GM12872 (cell line): Measurements from ENCODE around the gene RAPGEF2.

Source experiments
- TF ChIP-seq, protein P1 (sequence below): IDR thresholded peaks from 3 replicates; pipeline ENCODE4 v1.5.1; 2011; ENCODE audit warnings: low read depth, mild to moderate bottlenecking, low read length, moderate library complexity; ENCODE audit not compliant: insufficient read depth

The RAPGEF2 gene

DNA sequence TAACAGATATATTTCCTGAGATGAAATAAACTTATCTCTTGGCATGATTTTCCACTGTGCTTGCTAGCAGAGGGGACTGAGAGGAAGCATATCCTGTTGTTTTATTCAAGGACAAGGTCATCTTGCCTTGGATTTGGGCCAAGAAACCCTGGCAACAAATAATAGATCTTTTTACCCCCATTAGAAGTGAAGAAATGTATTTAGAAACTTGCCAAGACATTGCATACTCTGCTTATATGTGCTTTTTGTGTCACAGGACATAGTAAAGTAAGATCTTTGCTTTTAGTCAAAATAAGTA lies 170.2 kb downstream of the RAPGEF2 start:
- TF ChIP-seq, protein P1, sequence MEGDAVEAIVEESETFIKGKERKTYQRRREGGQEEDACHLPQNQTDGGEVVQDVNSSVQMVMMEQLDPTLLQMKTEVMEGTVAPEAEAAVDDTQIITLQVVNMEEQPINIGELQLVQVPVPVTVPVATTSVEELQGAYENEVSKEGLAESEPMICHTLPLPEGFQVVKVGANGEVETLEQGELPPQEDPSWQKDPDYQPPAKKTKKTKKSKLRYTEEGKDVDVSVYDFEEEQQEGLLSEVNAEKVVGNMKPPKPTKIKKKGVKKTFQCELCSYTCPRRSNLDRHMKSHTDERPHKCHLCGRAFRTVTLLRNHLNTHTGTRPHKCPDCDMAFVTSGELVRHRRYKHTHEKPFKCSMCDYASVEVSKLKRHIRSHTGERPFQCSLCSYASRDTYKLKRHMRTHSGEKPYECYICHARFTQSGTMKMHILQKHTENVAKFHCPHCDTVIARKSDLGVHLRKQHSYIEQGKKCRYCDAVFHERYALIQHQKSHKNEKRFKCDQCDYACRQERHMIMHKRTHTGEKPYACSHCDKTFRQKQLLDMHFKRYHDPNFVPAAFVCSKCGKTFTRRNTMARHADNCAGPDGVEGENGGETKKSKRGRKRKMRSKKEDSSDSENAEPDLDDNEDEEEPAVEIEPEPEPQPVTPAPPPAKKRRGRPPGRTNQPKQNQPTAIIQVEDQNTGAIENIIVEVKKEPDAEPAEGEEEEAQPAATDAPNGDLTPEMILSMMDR = no peak

DNA sequence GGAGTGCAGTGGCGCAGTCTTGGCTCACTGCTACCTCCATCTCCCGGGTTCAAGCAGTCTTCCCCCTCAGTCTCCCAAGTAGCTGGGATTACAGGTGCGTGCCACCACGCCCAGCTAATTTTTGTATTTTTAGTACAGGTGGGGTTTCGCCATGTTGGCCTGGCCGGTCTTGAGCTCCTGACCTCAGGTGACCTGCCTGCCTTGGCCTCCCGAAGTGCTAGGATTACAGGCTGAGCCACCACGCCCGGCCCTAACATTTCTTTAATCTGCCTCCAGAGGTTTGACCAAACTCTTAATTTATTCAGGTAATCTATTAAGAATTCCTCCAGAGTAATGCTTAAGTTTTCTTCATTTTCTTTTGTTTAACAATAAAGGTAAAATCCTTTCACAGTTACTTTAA lies 171.0 kb downstream of the RAPGEF2 start:
- TF ChIP-seq, protein P1 = no peak

DNA sequence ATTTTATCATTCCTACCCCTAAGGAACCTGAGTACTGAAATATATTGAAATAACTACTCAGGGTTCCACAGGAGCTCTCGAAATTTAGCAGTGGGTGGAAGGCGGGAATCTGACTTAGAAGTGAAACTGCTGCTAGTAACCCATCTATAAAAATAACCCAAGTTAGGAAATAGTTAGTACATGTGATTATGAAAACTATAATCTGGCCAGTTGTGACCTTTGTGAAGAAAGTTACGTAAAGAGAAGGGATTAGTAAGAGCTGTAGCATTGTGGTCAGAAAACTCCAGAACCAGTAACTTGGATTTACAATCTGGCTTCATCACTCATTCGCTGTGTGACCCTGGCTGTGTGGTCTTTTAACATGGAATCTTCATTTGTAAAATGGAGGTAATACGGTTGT lies 175.5 kb downstream of the RAPGEF2 start:
- TF ChIP-seq, protein P1 = no peak

DNA sequence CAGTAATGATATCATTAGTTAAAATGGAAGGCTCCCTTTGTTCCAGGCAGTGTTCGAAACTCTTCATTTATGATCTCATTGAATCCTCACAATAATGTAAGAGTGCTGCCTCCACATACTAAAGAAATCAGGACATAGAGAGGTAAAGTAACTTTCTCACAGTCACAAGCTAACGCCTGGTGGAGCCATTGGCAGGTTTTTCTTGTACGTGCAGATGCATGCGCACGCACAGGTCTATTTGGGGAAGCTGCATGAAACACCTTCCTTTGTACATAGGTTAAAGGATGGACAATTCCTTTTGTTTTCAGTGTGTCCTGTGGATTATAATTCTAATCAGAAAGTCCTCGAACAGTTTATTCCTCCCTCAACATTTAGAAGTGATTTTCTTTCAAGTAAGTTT lies 176.2 kb downstream of the RAPGEF2 start:
- TF ChIP-seq, protein P1 = no peak

DNA sequence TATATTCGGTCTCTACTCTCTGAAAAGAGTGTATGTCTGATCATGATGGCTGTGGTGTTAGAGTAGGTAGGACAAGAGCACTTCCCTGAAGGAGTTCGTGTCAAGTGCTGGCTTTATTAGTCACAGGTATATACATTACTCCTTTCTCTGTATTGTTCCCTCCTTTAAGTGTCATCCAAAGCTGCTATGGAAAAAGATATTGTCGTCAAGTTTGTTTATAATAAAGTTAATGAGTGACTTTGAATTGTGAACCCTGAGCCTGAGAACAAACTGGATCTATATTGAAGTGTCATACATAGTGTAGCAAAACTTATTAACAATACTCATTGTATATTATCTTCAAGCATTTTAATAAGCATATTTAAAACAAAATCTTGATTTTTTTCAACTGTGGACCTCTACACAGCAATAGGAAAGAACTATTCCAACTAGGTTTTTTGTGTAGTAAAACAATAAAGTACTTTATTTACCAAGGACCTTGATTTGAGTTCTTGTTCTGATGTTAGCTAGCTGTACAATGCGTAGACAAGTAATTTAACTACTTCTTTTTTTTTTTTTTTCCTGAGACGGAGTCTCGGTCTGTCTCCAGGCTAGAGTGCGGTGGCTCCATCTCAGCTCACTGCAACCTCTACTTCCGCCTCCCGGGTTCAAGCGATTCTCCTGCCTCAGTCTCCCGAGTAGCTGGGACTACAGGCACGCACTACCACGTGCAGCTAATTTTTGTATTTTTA lies 177.7 kb downstream of the RAPGEF2 start:
- TF ChIP-seq, protein P1 = no peak

GRCh38 chr4:159281771-159282170 lies 178.9 kb downstream of the RAPGEF2 start:
- TF ChIP-seq, protein P1 = no peak

DNA sequence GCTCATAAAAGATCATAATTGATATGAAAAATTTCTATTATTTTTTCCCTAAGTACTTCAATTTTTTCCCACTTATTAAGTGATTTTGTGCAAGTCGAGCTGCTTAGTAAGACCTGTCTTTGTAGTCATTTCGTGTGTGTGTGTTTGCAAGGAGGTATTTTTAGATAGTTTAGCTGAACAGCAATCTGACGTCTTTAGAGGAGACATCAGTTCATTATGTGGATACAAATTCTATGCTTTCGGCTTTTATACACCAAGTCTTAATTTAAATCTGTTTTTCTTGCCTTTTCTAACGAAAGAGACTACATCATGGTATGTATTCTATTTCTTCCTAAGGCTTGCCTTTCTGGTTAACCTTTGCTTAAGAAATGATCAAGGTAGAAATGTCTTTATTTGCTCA lies 179.4 kb downstream of the RAPGEF2 start:
- TF ChIP-seq, protein P1 = no peak
